DOHH2 (cell line): Measurements from ENCODE around the gene MRPL18.

Experiments
- EZH2phosphoT487 ChIP-seq: fragments of 200-600 bp; sonication (generic); IDR thresholded peaks from 2 replicates; pipeline ENCODE4 v1.6.1; 2017; ENCODE audit warnings: borderline replicate concordance, mild to moderate bottlenecking, antibody characterized with exemption, low read length, moderate library complexity, mixed read lengths
- TF ChIP-seq, protein P1 (sequence below): fragments of 200-600 bp; sonication (generic); IDR thresholded peaks from one replicate; pipeline ENCODE4 v1.5.1; 2014; ENCODE audit warnings: antibody characterized with exemption, mild to moderate bottlenecking, low read depth, low read length; ENCODE audit not compliant: poor library complexity, severe bottlenecking

DNA sequence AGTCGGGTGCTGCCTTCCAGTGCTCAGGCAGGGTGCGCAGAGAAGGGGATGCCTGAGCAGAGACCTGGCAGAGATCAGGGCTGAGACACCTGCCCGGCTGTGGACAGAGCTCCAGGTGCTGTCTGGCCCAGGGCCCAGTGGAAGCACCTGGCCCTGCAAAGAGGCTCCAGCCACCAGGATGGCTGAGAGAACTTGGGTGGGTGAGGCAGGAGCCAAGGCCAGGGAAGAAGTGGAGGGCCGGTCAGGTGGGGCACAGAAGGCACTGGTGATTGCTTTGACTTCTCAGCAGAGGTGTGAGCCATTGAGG is 41.1 kb downstream of the MRPL18 start:
- TF ChIP-seq, protein P1, sequence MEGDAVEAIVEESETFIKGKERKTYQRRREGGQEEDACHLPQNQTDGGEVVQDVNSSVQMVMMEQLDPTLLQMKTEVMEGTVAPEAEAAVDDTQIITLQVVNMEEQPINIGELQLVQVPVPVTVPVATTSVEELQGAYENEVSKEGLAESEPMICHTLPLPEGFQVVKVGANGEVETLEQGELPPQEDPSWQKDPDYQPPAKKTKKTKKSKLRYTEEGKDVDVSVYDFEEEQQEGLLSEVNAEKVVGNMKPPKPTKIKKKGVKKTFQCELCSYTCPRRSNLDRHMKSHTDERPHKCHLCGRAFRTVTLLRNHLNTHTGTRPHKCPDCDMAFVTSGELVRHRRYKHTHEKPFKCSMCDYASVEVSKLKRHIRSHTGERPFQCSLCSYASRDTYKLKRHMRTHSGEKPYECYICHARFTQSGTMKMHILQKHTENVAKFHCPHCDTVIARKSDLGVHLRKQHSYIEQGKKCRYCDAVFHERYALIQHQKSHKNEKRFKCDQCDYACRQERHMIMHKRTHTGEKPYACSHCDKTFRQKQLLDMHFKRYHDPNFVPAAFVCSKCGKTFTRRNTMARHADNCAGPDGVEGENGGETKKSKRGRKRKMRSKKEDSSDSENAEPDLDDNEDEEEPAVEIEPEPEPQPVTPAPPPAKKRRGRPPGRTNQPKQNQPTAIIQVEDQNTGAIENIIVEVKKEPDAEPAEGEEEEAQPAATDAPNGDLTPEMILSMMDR, result no peak
- TF ChIP-seq EZH2phosphoT487, result no peak
